H1 (cell line): ENCODE measurements around the gene ARL5C. TPM values are rescaled to one million over a fixed set of nuclear protein-coding genes. Genes with fewer than 3 reads are reported as not detected.

ENCODE experiments used
- polyA plus RNA-seq, 7 experiments: library from polyadenylated mRNA; depleted of rRNA in 3 of 7; stranded (reverse) in 5 of 7; unstranded in 2 of 7; fragments of >200 nt in 5 of 7; fragments of 200-250 nt in 2 of 7; gene quantifications; 1 replicate in 5 of 7; 2 replicates in 1 of 7; 4 replicates in 1 of 7; pipeline versions ENCODE4 v1.2.1 to v1.2.3, GENCODE V29; 2011 to 2013; ENCODE audit warnings: missing spikeins in 2 of 7, mixed read lengths in 2 of 7
- total RNA-seq: library from RNA; stranded (reverse); fragmentation: NEBNext Ultra II Directional; extraction: Animal tissue kit (Norgen Biotek cat#: 25700); gene quantifications from 2 replicates; pipeline ENCODE4 v1.2.1, GENCODE V29; 2021
- TF ChIP-seq, protein P1 (sequence below): fragments of 300-600 bp; sonication (generic); IDR thresholded peaks from 2 replicates; pipeline ENCODE4 v1.7.1; 2012; ENCODE audit warnings: low read length, moderate library complexity, mild to moderate bottlenecking, inconsistent platforms; ENCODE audit not compliant: insufficient replicate concordance
- TF ChIP-seq, protein P2 (sequence below), 3 experiments: IDR thresholded peaks; 1 replicate in 2 of 3; 2 replicates in 1 of 3; pipeline versions ENCODE4 v1.5.1 to v1.6.1; 2011; ENCODE audit warnings: low read length in 3 of 3, mild to moderate bottlenecking in 3 of 3, inconsistent platforms in 2 of 3, low read depth in 1 of 3, moderate library complexity in 1 of 3; ENCODE audit not compliant: insufficient read depth in 1 of 3; ENCODE audit errors: control extremely low read depth in 1 of 3
- TF ChIP-seq, protein P3 (sequence below): IDR thresholded peaks from 2 replicates; pipeline ENCODE4 v1.6.1; 2012; ENCODE audit warnings: inconsistent platforms

Gene ARL5C
- total and polyA plus RNA-seq, 2 of the 8 experiments (the other 6 are each of a cell fraction or from before 2014, with no cell fraction given) = not detected

DNA sequence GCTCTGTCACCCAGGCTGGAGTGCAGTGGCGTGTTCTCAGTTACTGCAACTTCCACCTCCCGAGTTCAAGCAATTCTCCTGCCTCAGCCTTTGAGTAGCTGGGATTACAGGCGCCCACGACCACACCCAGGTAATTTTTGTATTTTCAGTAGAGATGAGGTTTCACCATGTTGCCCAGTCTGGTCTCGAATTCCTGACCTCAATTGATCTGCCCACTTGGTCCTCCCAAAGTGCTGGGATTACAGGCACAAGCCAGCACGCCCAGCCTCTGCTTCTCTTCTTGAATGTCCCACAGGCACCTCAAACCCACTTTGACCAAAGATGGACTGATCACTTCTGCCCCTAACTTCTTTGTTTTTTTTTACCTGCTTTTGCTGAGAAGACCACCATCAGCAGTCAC is 4.6 kb upstream of the ARL5C start (continued):
- TF ChIP-seq, protein P1, sequence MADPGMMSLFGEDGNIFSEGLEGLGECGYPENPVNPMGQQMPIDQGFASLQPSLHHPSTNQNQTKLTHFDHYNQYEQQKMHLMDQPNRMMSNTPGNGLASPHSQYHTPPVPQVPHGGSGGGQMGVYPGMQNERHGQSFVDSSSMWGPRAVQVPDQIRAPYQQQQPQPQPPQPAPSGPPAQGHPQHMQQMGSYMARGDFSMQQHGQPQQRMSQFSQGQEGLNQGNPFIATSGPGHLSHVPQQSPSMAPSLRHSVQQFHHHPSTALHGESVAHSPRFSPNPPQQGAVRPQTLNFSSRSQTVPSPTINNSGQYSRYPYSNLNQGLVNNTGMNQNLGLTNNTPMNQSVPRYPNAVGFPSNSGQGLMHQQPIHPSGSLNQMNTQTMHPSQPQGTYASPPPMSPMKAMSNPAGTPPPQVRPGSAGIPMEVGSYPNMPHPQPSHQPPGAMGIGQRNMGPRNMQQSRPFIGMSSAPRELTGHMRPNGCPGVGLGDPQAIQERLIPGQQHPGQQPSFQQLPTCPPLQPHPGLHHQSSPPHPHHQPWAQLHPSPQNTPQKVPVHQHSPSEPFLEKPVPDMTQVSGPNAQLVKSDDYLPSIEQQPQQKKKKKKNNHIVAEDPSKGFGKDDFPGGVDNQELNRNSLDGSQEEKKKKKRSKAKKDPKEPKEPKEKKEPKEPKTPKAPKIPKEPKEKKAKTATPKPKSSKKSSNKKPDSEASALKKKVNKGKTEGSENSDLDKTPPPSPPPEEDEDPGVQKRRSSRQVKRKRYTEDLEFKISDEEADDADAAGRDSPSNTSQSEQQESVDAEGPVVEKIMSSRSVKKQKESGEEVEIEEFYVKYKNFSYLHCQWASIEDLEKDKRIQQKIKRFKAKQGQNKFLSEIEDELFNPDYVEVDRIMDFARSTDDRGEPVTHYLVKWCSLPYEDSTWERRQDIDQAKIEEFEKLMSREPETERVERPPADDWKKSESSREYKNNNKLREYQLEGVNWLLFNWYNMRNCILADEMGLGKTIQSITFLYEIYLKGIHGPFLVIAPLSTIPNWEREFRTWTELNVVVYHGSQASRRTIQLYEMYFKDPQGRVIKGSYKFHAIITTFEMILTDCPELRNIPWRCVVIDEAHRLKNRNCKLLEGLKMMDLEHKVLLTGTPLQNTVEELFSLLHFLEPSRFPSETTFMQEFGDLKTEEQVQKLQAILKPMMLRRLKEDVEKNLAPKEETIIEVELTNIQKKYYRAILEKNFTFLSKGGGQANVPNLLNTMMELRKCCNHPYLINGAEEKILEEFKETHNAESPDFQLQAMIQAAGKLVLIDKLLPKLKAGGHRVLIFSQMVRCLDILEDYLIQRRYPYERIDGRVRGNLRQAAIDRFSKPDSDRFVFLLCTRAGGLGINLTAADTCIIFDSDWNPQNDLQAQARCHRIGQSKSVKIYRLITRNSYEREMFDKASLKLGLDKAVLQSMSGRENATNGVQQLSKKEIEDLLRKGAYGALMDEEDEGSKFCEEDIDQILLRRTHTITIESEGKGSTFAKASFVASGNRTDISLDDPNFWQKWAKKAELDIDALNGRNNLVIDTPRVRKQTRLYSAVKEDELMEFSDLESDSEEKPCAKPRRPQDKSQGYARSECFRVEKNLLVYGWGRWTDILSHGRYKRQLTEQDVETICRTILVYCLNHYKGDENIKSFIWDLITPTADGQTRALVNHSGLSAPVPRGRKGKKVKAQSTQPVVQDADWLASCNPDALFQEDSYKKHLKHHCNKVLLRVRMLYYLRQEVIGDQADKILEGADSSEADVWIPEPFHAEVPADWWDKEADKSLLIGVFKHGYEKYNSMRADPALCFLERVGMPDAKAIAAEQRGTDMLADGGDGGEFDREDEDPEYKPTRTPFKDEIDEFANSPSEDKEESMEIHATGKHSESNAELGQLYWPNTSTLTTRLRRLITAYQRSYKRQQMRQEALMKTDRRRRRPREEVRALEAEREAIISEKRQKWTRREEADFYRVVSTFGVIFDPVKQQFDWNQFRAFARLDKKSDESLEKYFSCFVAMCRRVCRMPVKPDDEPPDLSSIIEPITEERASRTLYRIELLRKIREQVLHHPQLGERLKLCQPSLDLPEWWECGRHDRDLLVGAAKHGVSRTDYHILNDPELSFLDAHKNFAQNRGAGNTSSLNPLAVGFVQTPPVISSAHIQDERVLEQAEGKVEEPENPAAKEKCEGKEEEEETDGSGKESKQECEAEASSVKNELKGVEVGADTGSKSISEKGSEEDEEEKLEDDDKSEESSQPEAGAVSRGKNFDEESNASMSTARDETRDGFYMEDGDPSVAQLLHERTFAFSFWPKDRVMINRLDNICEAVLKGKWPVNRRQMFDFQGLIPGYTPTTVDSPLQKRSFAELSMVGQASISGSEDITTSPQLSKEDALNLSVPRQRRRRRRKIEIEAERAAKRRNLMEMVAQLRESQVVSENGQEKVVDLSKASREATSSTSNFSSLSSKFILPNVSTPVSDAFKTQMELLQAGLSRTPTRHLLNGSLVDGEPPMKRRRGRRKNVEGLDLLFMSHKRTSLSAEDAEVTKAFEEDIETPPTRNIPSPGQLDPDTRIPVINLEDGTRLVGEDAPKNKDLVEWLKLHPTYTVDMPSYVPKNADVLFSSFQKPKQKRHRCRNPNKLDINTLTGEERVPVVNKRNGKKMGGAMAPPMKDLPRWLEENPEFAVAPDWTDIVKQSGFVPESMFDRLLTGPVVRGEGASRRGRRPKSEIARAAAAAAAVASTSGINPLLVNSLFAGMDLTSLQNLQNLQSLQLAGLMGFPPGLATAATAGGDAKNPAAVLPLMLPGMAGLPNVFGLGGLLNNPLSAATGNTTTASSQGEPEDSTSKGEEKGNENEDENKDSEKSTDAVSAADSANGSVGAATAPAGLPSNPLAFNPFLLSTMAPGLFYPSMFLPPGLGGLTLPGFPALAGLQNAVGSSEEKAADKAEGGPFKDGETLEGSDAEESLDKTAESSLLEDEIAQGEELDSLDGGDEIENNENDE = no peak
- TF ChIP-seq, protein P2, sequence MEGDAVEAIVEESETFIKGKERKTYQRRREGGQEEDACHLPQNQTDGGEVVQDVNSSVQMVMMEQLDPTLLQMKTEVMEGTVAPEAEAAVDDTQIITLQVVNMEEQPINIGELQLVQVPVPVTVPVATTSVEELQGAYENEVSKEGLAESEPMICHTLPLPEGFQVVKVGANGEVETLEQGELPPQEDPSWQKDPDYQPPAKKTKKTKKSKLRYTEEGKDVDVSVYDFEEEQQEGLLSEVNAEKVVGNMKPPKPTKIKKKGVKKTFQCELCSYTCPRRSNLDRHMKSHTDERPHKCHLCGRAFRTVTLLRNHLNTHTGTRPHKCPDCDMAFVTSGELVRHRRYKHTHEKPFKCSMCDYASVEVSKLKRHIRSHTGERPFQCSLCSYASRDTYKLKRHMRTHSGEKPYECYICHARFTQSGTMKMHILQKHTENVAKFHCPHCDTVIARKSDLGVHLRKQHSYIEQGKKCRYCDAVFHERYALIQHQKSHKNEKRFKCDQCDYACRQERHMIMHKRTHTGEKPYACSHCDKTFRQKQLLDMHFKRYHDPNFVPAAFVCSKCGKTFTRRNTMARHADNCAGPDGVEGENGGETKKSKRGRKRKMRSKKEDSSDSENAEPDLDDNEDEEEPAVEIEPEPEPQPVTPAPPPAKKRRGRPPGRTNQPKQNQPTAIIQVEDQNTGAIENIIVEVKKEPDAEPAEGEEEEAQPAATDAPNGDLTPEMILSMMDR (IDR thresholded peaks at IDR 0.05; ENCODE audit: control extremely low read depth in 1 of 3, insufficient read depth in 1 of 3, low read depth in 1 of 3, low read length in 3 of 3) = no peak
- TF ChIP-seq, protein P3, sequence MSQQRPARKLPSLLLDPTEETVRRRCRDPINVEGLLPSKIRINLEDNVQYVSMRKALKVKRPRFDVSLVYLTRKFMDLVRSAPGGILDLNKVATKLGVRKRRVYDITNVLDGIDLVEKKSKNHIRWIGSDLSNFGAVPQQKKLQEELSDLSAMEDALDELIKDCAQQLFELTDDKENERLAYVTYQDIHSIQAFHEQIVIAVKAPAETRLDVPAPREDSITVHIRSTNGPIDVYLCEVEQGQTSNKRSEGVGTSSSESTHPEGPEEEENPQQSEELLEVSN = no peak
